GM12872 (cell line): ENCODE measurements around the gene TBC1D1.
A peak's percentile ranks its signal among the peaks of the same experiment; 100 is the strongest.

Experiments used
- TF ChIP-seq, protein P1 (sequence below): IDR thresholded peaks from 3 replicates; pipeline ENCODE4 v1.5.1; 2011; ENCODE audit warnings: low read depth, mild to moderate bottlenecking, low read length, moderate library complexity; ENCODE audit not compliant: insufficient read depth

TBC1D1 gene

DNA sequence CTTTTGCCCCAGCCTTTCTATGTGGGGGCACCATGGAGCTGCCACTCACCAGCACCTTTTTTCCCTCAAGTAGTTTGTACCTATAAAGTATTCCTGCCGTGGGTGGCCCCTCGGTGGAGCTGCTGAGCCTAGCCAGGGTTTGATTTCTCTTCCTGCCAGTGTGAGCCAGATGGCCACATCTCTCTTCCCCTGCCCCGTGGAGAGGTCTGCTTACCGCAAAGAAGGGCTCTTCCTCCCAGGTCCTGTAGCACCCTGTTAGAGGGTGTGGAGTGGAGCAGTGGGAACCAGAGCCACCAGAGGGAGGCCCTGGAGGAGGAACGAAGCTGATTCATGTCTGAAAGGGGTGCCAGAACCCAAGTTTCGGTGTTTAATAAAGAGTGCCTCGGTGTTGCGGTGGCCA, 164.7 kb downstream of the TBC1D1 start:
- TF ChIP-seq, protein P1, sequence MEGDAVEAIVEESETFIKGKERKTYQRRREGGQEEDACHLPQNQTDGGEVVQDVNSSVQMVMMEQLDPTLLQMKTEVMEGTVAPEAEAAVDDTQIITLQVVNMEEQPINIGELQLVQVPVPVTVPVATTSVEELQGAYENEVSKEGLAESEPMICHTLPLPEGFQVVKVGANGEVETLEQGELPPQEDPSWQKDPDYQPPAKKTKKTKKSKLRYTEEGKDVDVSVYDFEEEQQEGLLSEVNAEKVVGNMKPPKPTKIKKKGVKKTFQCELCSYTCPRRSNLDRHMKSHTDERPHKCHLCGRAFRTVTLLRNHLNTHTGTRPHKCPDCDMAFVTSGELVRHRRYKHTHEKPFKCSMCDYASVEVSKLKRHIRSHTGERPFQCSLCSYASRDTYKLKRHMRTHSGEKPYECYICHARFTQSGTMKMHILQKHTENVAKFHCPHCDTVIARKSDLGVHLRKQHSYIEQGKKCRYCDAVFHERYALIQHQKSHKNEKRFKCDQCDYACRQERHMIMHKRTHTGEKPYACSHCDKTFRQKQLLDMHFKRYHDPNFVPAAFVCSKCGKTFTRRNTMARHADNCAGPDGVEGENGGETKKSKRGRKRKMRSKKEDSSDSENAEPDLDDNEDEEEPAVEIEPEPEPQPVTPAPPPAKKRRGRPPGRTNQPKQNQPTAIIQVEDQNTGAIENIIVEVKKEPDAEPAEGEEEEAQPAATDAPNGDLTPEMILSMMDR = no peak

DNA sequence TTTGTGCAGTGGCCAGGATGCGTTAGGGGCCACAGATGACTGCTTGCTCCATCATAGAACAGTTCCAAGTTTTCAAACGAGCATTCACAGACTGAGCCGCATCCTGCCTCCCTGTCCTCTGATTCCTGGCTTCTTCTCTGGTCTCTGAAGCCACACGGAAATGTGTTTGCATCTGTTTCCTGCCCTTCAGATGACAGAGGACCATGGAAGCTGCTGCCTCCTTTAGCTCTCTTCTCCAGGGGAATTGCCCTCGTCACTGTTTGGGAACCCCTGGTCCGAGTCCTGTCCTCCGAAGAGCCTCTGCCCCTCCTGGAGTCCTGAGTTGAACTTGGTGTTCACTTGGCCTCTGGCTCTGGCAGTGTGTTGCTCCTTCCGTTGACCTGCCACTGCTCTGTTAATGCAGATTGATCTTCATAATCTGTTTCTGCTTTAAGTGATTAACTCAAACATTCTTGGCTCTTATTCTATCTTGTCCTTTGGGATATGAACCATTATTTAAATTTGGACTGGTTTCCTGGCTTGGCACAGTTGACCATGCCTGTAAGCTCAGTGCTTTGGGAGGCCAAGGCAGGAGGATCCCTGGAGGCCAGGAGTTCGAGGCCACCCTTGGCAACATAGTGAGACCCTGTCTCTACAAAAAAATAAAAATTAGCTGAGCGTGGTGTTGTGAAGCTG, 165.3 kb downstream of the TBC1D1 start:
- TF ChIP-seq, protein P1 = no peak

DNA sequence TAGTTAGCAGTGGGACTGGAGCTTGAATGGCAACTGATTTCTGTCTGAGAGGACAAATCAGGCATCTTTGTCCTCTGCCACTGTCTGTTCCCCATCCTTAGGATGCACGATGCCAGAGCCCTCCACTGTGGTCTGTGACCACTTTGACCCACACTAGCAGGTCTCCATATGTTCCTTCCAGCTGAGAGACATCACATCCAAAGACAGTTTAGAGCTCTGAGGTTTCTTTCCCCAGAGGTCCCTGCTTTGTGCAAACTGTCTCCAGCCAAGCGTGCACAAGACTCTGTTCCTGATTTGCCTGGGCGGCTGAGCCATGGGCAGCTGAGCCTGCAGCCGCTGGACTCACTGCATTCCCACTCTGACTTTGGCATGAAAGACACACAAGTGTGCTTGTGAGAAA, 167.3 kb downstream of the TBC1D1 start:
- TF ChIP-seq, protein P1 = no peak

DNA sequence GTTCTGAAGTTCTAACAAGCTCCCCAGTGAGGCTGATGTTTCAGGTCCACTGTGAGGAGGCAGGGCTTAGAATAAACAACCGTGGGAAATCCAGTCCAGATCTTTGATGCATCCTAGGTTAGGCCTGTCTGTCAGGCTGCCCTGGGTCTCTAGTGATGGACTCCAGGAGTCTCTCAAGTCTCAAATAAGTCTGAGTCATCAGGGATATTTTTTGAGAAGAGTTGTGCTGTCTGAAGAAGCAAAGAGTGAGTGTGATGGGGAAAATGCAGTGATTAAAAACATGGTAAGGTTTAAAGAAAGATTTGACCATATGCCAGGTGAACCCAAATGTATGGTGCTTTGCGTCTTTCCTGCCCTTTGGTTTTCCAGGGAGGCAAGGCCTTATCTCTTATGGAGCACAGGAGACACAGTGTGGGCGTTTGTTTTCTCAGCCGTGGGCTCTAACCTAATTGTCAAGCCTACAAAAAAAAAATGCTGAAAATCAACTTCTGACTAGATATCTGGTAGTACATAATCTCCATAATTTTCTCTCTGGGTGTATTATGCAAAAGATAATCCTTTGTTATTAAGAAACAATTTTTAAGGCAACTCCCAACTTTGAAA, 170.0 kb downstream of the TBC1D1 start:
- TF ChIP-seq, protein P1 = no peak

GRCh38 chr4:38062088-38062775, 171.3 kb downstream of the TBC1D1 start:
- TF ChIP-seq, protein P1 = peak; percentile 85

DNA sequence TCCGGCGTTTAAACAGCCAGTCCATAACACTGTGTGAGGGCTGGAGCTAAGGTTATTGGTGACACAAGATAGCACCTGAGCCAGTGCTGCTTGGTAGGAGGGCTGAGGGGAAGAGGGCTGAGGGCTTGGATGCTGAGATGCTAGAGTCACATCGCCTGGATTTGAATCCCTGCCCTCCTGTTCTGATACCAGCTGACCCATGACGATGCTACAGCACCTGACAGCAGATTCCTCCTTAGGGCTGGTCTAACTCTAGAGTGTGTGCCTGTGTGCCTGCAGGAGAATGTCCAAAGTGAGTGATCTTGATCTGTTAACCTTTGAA, 171.9 kb downstream of the TBC1D1 start:
- TF ChIP-seq, protein P1 = no peak

DNA sequence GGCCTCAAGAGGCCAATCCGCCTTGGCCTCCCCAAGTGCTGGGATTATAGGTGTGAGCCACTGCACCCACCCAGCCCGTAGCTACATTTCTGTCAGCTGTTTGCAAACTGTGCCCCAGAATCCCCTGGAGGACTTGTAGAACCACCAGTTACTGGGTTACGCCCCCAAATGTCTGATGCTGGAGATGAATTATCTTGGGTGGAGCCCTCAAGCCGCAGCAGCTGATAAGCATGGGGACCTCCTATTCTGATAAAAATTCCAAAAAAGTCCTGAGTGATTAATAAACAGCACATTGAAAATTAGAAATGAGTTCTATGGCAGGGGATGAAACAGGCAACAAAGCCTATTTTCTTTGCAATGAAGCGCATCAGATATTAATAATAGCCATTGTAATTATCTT, 174.3 kb downstream of the TBC1D1 start:
- TF ChIP-seq, protein P1 = no peak
